AG04450 (cell line): Measurements from ENCODE around the gene CCDC88C. TPM values are rescaled to one million over a fixed set of nuclear protein-coding genes. Genes with fewer than 3 reads are reported as not detected.

Source experiments
- CTCF ChIA-PET: fragments of 300-600, 350-600 bp; formaldehyde crosslinking; extraction: SDS; loops from one replicate; lab custom pipeline; 2022; ENCODE audit warnings: antibody characterized with exemption, inconsistent platforms; lab: Charles Lee
- POLR2A ChIA-PET: fragments of 350-600 bp; formaldehyde crosslinking; extraction: SDS; loops from one replicate; lab custom pipeline; 2021; ENCODE audit warnings: antibody characterized with exemption, inconsistent platforms; lab: Yijun Ruan, JAX
- DNase-seq: peaks from one replicate; pipeline ENCODE4 v3.0.0-alpha.2; 2011; ENCODE audit warnings: low read depth, low spot score
- H3K27ac ChIP-seq: one replicate; pipeline ENCODE4 v1.5.1; 2012; ENCODE audit warnings: low read depth, low read length, control low read depth
- H3K27me3 ChIP-seq: one replicate; pipeline ENCODE4 v1.6.0; 2012; ENCODE audit warnings: low read length; ENCODE audit not compliant: control insufficient read depth, insufficient read depth
- H3K4me3 ChIP-seq: 2 replicates; pipeline ENCODE4 v1.5.1; 2011; ENCODE audit warnings: mild to moderate bottlenecking, low read depth, low read length, control low read depth
- H3K9me3 ChIP-seq: 2 replicates; pipeline ENCODE4 v1.5.1; 2012; ENCODE audit warnings: low read length; ENCODE audit not compliant: control insufficient read depth, insufficient read depth
- CTCF ChIP-seq: IDR thresholded peaks from 2 replicates; pipeline ENCODE4 v1.5.1; 2011; ENCODE audit warnings: low read depth, low read length, control low read depth, inconsistent platforms
- polyA plus RNA-seq: library from polyadenylated mRNA; depleted of rRNA; stranded (reverse); fragments of >200 nt; gene quantifications from 2 replicates; pipeline ENCODE4 v1.2.3, GENCODE V29; 2011

Gene CCDC88C
- polyA plus RNA-seq, 1 experiment: 0.01 TPM

- no peak for TF ChIP-seq CTCF
- H3K27ac ChIP-seq: no peak overlapping the region
- H3K27me3 ChIP-seq: peaks cover 26% of the 10 kb centered on the region
- H3K9me3 ChIP-seq: no peaks in the 10 kb centered on the region; the same call in 1 of the 2 replicates
- no peak overlapping the region for H3K4me3 ChIP-seq
- no peak for DNase-seq
- CTCF ChIA-PET: interaction anchor here (1.2 to 5.7 kb wide), 2 partner anchors 19 to 92 kb away, joined by 3 to 92 read pairs; no protein-coding TSS in a partner anchor
- POLR2A ChIA-PET: no interaction called here
These were observed 888 bp downstream of the CCDC88C start for GRCh38 chr14:91416744-91417119.

GRCh38 chr14:91415794-91416743 is 1.6 kb downstream of the CCDC88C start:
- H3K9me3 ChIP-seq: no peaks in the 10 kb centered on the region; the same call in 1 of the 2 replicates
- CTCF ChIA-PET: interaction anchor here (0.6 to 1.2 kb wide), 2 partner anchors 18 to 243 kb away, joined by 3 read pairs; no protein-coding TSS in a partner anchor
- H3K4me3 ChIP-seq: no peak overlapping the region
- TF ChIP-seq CTCF: no peak
- POLR2A ChIA-PET: no interaction called here
- peaks cover 28% of the 10 kb centered on the region for H3K27me3 ChIP-seq
- no peak for DNase-seq
- no peak overlapping the region for H3K27ac ChIP-seq

GRCh38 chr14:91414475-91414833 is 3.2 kb downstream of the CCDC88C start:
- TF ChIP-seq CTCF: no peak
- Histone ChIP-seq H3K9me3 (no peaks in the 10 kb centered on the region; the same call in 1 of the 2 replicates), H3K27ac (no peak overlapping the region), H3K4me3 (no peak overlapping the region), H3K27me3 (peaks cover 26% of the 10 kb centered on the region)
- CTCF ChIA-PET: interaction anchor here (1.4 kb wide), 1 partner anchor 91 kb away, joined by 3 read pairs; no protein-coding TSS in a partner anchor
- no peak for DNase-seq
- POLR2A ChIA-PET: no interaction called here

GRCh38 chr14:91413547-91414474 is 3.8 kb downstream of the CCDC88C start:
- no peak for DNase-seq
- Histone ChIP-seq H3K9me3 (no peaks in the 10 kb centered on the region; the same call in 1 of the 2 replicates), H3K4me3 (no peak overlapping the region), H3K27me3 (peaks cover 26% of the 10 kb centered on the region), H3K27ac (no peak overlapping the region)
- no peak for TF ChIP-seq CTCF
- ChIA-PET POLR2A (no interaction called here), CTCF (interaction anchor here (0.6 to 1.4 kb wide), 2 partner anchors 90 to 241 kb away, joined by 3 read pairs; no protein-coding TSS in a partner anchor)
